GM12878 (cell line): Measurements from ENCODE around the gene CLTCL1. TPM values are rescaled to one million over a fixed set of nuclear protein-coding genes. Genes with fewer than 3 reads are reported as not detected.

Experiments
- ATAC-seq: fragments of 200-7000 bp; cut with Tn5 transposase; 3 replicates; pipeline ENCODE4 v1.9.1; 2020; ENCODE audit warnings: mild to moderate bottlenecking, moderate library complexity
- BruUV-seq: library from RNA; stranded (reverse); fragments of 400-500 nt; replicated peaks from 2 replicates; lab custom pipeline; 2021; lab: Mats Ljungman, UMichigan
- CTCF ChIA-PET: fragments of 300-600 bp; sonication (Branson Sonifier 250); formaldehyde crosslinking; extraction: SDS; loops from one replicate; lab custom pipeline; 2021; ENCODE audit warnings: inconsistent platforms; lab: Yijun Ruan, JAX
- POLR2A ChIA-PET: fragments of 350-600 bp; formaldehyde crosslinking; extraction: SDS; loops from one replicate; lab custom pipeline; 2021; ENCODE audit warnings: inconsistent platforms; lab: Charles Lee
- RAD21 ChIA-PET: fragments of 300-600 bp; sonication (Branson Sonifier 250); formaldehyde crosslinking; loops from one replicate; lab custom pipeline; 2023; ENCODE audit warnings: antibody characterized with exemption; ENCODE audit not compliant: unreplicated experiment; lab: Charles Lee
- SMC1A ChIA-PET: fragments of 300-600 bp; sonication (Branson Sonifier 250); formaldehyde crosslinking; loops from one replicate; lab custom pipeline; 2023; ENCODE audit not compliant: unreplicated experiment, uncharacterized antibody; lab: Charles Lee
- DNase-seq: peaks from one replicate; pipeline ENCODE4 v3.0.0-alpha.2; 2011; ENCODE audit warnings: low read depth, low spot score
- FAIRE-seq: peaks from 3 replicates; lab custom pipeline; 2011; peaks lifted over from hg19 to GRCh38; lab: Jason Lieb, UNC
- H2AFZ ChIP-seq: 2 replicates; pipeline ENCODE4 v1.6.0; 2011; ENCODE audit warnings: low read depth, low read length, control low read depth; ENCODE audit not compliant: control insufficient read depth
- H3K27ac ChIP-seq: 2 replicates; pipeline ENCODE4 v1.5.1; 2011; ENCODE audit warnings: control low read depth; ENCODE audit not compliant: control insufficient read depth, insufficient read depth
- H3K27me3 ChIP-seq, 2 experiments: replicated peaks in 1 of 2; 2 replicates each; pipeline versions ENCODE4 v1.6.0 to v1.6.1; 2011; ENCODE audit warnings: low read length in 1 of 2; ENCODE audit not compliant: control insufficient read depth in 2 of 2, insufficient read depth in 2 of 2
- H3K36me3 ChIP-seq, 2 experiments: 2 replicates each; pipeline ENCODE4 v1.5.1; 2011; ENCODE audit warnings: low read length in 1 of 2; ENCODE audit not compliant: control insufficient read depth in 2 of 2, insufficient read depth in 2 of 2
- H3K4me1 ChIP-seq: 2 replicates; pipeline ENCODE4 v1.6.1; 2011; ENCODE audit warnings: mild to moderate bottlenecking, low read length, moderate library complexity, mixed read lengths; ENCODE audit not compliant: control insufficient read depth, insufficient read depth
- H3K4me2 ChIP-seq: 2 replicates; pipeline ENCODE4 v1.6.0; 2011; ENCODE audit warnings: control low read depth; ENCODE audit not compliant: control insufficient read depth, insufficient read depth
- H3K4me3 ChIP-seq: fragments of 200-600 bp; sonication (generic); 2 replicates; pipeline ENCODE4 v1.5.1; 2016
- H3K79me2 ChIP-seq: 2 replicates; pipeline ENCODE4 v1.6.0; 2011; ENCODE audit warnings: low read length; ENCODE audit not compliant: control insufficient read depth, insufficient read depth
- H3K9ac ChIP-seq: 2 replicates; pipeline ENCODE4 v1.8.0; 2011; ENCODE audit warnings: low read length, control low read depth, mixed read lengths; ENCODE audit not compliant: control insufficient read depth, insufficient read depth
- H3K9me3 ChIP-seq: replicated peaks from 3 replicates; pipeline ENCODE4 v1.5.1; 2011; ENCODE audit warnings: mild to moderate bottlenecking, low read length; ENCODE audit not compliant: control insufficient read depth, insufficient read depth
- H4K20me1 ChIP-seq: 2 replicates; pipeline ENCODE4 v1.6.0; 2011; ENCODE audit not compliant: control insufficient read depth, insufficient read depth
- ATF3 ChIP-seq: IDR thresholded peaks from 2 replicates; pipeline ENCODE4 v1.6.1; 2011; ENCODE audit warnings: low read depth, mild to moderate bottlenecking, low read length, moderate library complexity, borderline replicate concordance; ENCODE audit errors: extremely low read depth
- BCL11A ChIP-seq: IDR thresholded peaks from 2 replicates; pipeline ENCODE4 v1.6.1; 2011; ENCODE audit warnings: low read depth, low read length
- BHLHE40 ChIP-seq, 2 experiments: fragments of 450-650 bp in 1 of 2; IDR thresholded peaks; 2 replicates each; pipeline ENCODE4 v1.6.1; 2011 to 2017; ENCODE audit warnings: low read depth in 2 of 2, borderline replicate concordance in 1 of 2, improper control_type of control experiment in 1 of 2, low read length in 1 of 2, mild to moderate bottlenecking in 1 of 2
- CHD1 ChIP-seq: IDR thresholded peaks from 2 replicates; pipeline ENCODE4 v1.6.1; 2012; ENCODE audit warnings: low read depth, low read length, improper control_type of control experiment
- CREM ChIP-seq: IDR thresholded peaks from 2 replicates; pipeline ENCODE4 v1.6.1; 2014; ENCODE audit warnings: antibody characterized with exemption, low read depth
- DPF2 ChIP-seq: fragments of 450-650 bp; IDR thresholded peaks from 2 replicates; pipeline ENCODE4 v1.6.1; 2017; ENCODE audit warnings: mild to moderate bottlenecking
- ESRRA ChIP-seq: IDR thresholded peaks from 2 replicates; pipeline ENCODE4 v1.6.1; 2012; ENCODE audit warnings: mild to moderate bottlenecking, low read length, improper control_type of control experiment
- FOS ChIP-seq: IDR thresholded peaks from 3 replicates; pipeline ENCODE4 v1.6.1; 2011; ENCODE audit warnings: borderline replicate concordance; ENCODE audit not compliant: insufficient read length; ENCODE audit errors: extremely low read depth
- JUNB ChIP-seq: IDR thresholded peaks from 2 replicates; pipeline ENCODE4 v1.6.1; 2016; ENCODE audit warnings: antibody characterized with exemption, mild to moderate bottlenecking
- MYB ChIP-seq: fragments of 150-350 bp; IDR thresholded peaks from 2 replicates; pipeline ENCODE4 v1.6.1; 2014; ENCODE audit warnings: mild to moderate bottlenecking, low read depth, low read length, borderline replicate concordance
- PBX3 ChIP-seq: IDR thresholded peaks from 2 replicates; pipeline ENCODE4 v1.6.1; 2011; ENCODE audit warnings: mild to moderate bottlenecking, low read depth, low read length, moderate library complexity; ENCODE audit not compliant: insufficient replicate concordance
- RELA ChIP-seq: fragments of 450-650 bp; IDR thresholded peaks from 2 replicates; pipeline ENCODE4 v1.8.0; 2014; ENCODE audit warnings: borderline replicate concordance; ENCODE audit not compliant: partially characterized antibody
- RFX5 ChIP-seq: IDR thresholded peaks from 2 replicates; pipeline ENCODE4 v1.6.1; 2011; ENCODE audit warnings: low read depth, low read length, improper control_type of control experiment
- TAF1 ChIP-seq: IDR thresholded peaks from 2 replicates; pipeline ENCODE4 v1.6.1; 2011; ENCODE audit warnings: mild to moderate bottlenecking, low read depth, low read length, borderline replicate concordance
- ZNF217 ChIP-seq: fragments of 450-650 bp; IDR thresholded peaks from 2 replicates; pipeline ENCODE4 v1.6.1; 2017; ENCODE audit warnings: antibody characterized with exemption, mild to moderate bottlenecking
- ZNF24 ChIP-seq: fragments of 450-650 bp; IDR thresholded peaks from 2 replicates; pipeline ENCODE4 v1.6.1; 2017; ENCODE audit warnings: antibody characterized with exemption, mild to moderate bottlenecking
- ZNF687 ChIP-seq: fragments of 450-650 bp; IDR thresholded peaks from 2 replicates; pipeline ENCODE4 v1.6.1; 2017; ENCODE audit warnings: mild to moderate bottlenecking, moderate library complexity
- WGBS: methylation state at CpG from one replicate; pipeline ENCODE4 v1.1.6; 2016; ENCODE audit warnings: low lambda C conversion rate; ENCODE audit not compliant: insufficient replicate concordance, insufficient coverage; ENCODE audit errors: missing lambda C conversion rate; 5-methylcytosine and 5-hydroxymethylcytosine counted together
- in situ Hi-C: fragments of 300-500 bp; cut with MboI; formaldehyde crosslinking; loops from 9 replicates; pipeline ENCODE4 v1.14.3; 2018; ENCODE audit warnings: mixed read lengths
- intact Hi-C: fragments of 100-400 bp; cut with micrococcal nuclease; formaldehyde crosslinking; loops from one replicate; pipeline ENCODE4 v1.14.2; 2022; ENCODE audit not compliant: unreplicated experiment
- polyA plus RNA-seq, 11 experiments: library from polyadenylated mRNA; depleted of rRNA in 4 of 11; unstranded in 6 of 11; stranded (reverse) in 5 of 11; fragments of >200 nt; fragmentation: Nextera tagmentation in 4 of 11; fragmentation: Illumina TruSeq in 1 of 11; extraction: Ambion mirVana in 4 of 11; extraction: Trizol in 1 of 11; gene quantifications; 1 replicate in 1 of 11; 2 replicates in 10 of 11; pipeline versions ENCODE4 v1.2.1 to v1.2.3, GENCODE V29; 2011 to 2016; ENCODE audit warnings: inconsistent platforms in 2 of 11, missing spikeins in 2 of 11, low read depth in 1 of 11
- total RNA-seq, 4 experiments: library from RNA; depleted of rRNA in 3 of 4; stranded (reverse); fragments of >200 nt in 3 of 4; fragmentation: Illumina TruSeq in 1 of 4; extraction: Trizol in 1 of 4; gene quantifications; 2 replicates each; pipeline versions ENCODE4 v1.2.1 to v1.2.3, GENCODE V29; 2013 to 2021

Gene CLTCL1
- total and polyA plus RNA-seq, 10 of the 15 experiments (the other 5 are each of a cell fraction or from before 2014, with no cell fraction given) = under 0.01 to 0.35 (median 0.12) TPM; not detected in 2

DNA sequence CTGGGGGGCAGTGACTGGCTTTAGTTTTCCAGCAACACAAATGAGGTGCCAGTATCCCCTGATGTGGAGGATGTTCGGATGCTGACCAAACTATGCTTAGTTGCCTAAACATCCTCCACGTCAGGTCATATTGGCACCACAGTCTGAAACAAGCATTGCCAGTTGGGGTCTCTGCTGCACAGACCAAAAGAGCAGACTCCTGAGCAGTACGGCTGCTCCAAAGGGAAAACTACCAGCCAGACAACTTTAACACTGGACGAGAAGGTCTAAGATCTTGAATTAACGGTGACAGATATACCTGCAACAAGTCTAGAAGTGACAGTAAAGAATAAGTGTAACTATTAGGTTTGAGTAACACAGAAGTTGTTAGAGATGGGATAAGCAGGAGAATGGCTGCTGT is 40.5 kb upstream of the CLTCL1 start:
- ATAC-seq (no peak), FAIRE-seq (no peak), DNase-seq (no peak)
- intact Hi-C loops (no loop called here), in situ Hi-C loops (no loop called here)
- H3K27me3 ChIP-seq = no peaks in the 10 kb centered on the region
- CTCF ChIA-PET = no interaction called here
- H3K4me1 ChIP-seq = no peaks in the 10 kb centered on the region
- no peak overlapping the region for H2AFZ ChIP-seq
- H3K9me3 ChIP-seq = peaks cover 5% of the 10 kb centered on the region; the same call in 1 of the 3 replicates
- POLR2A ChIA-PET = no interaction called here
- H3K36me3 ChIP-seq = peaks cover 15 to 22% of the 10 kb centered on the region in 2 experiments
- H4K20me1 ChIP-seq = no peaks in the 10 kb centered on the region
- H3K27ac ChIP-seq = no peak overlapping the region
- no peak overlapping the region for H3K4me2 ChIP-seq
- no peak overlapping the region for H3K4me3 ChIP-seq
- TF ChIP-seq JUNB (no peak), ZNF24 (no peak), RFX5 (no peak), BHLHE40 (IDR thresholded peaks at IDR 0.05; ENCODE audit: borderline replicate concordance in 1 of 2, low read depth in 2 of 2, low read length in 1 of 2) (no peak), ZNF217 (no peak), CREM (no peak), ZNF687 (no peak), FOS (no peak), TAF1 (no peak), BCL11A (no peak), PBX3 (no peak), MYB (no peak), ESRRA (no peak), CHD1 (no peak), RELA (no peak), ATF3 (no peak), DPF2 (no peak)
- BruUV-seq = no TSS peak
- WGBS = 100% methylated on average over 5 of the region's 5 CpGs
- no peaks in the 10 kb centered on the region for H3K79me2 ChIP-seq
- RAD21 ChIA-PET = no interaction called here
- H3K9ac ChIP-seq = no peak overlapping the region
- SMC1A ChIA-PET = no interaction called here
